Esophagus muscularis mucosa (tissue), 4 donors: ENCODE data around the gene DTX1.

ENCODE experiments used
- CTCF ChIP-seq, 3 experiments: fragments of 200-600 bp in 2 of 3; fragments of 450-650 bp in 1 of 3; sonication (generic) in 2 of 3; IDR thresholded peaks; one replicate each; pipeline ENCODE4 v1.5.1; 2017 to 2019; ENCODE audit warnings: antibody characterized with exemption in 3 of 3, mild to moderate bottlenecking in 2 of 3, moderate library complexity in 1 of 3
- EP300 ChIP-seq: sonication (generic); formaldehyde crosslinking; IDR thresholded peaks from one replicate; pipeline ENCODE4 v1.6.1; 2017; ENCODE audit warnings: antibody characterized with exemption
- POLR2A ChIP-seq: fragments of 450-650 bp; IDR thresholded peaks from one replicate; pipeline ENCODE4 v1.6.1; 2017; ENCODE audit warnings: antibody characterized with exemption, moderate library complexity, mild to moderate bottlenecking, low read depth
- POLR2AphosphoS5 ChIP-seq, 2 donors: sonication (generic); formaldehyde crosslinking; IDR thresholded peaks; one replicate each; pipeline ENCODE4 v1.6.1; 2017; ENCODE audit warnings: antibody characterized with exemption in 2 of 2

GRCh38 chr12:113118142-113118541, 61.6 kb downstream of the DTX1 start:
- TF ChIP-seq CTCF (IDR thresholded peaks at IDR 0.05) (no peak), EP300 (no peak), POLR2A (no peak), POLR2AphosphoS5 (IDR thresholded peaks at IDR 0.05) (no peak)
